Stimulated activated CD8-positive, alpha-beta memory T cell treated with anti-CD3 and anti-CD28 coated beads, Interleukin-15, amount 100 ng/mL, for 48 hours (primary cell): ENCODE measurements around the gene DPEP1.
"Not testable (repeated sequence)": the region's sequence is repeated elsewhere in the genome, so short reads cannot be mapped to it uniquely, and the experiment has no call there.

ENCODE experiments used
- DNase-seq, 2 donors: peaks; one replicate each; pipeline ENCODE4 v3.0.0-alpha.2; 2020; ENCODE audit warnings: low read depth in 2 of 2

The DPEP1 gene

GRCh38 chr16:89577055-89577759 is 36.2 kb upstream of the DPEP1 start:
- DNase-seq: no peak

- DNase-seq: no peak
These were observed 34.1 kb upstream of the DPEP1 start for GRCh38 chr16:89579351-89579750.

- no peak for DNase-seq
These were observed 32.3 kb upstream of the DPEP1 start for GRCh38 chr16:89581045-89581695.

GRCh38 chr16:89581861-89582563 is 31.4 kb upstream of the DPEP1 start:
- DNase-seq: no peak

- no peak for DNase-seq
These were observed 30.7 kb upstream of the DPEP1 start for GRCh38 chr16:89582614-89583196.

- DNase-seq: no peak
These were observed 30.1 kb upstream of the DPEP1 start for GRCh38 chr16:89583197-89583894.

- no peak for DNase-seq
These were observed 29.4 kb upstream of the DPEP1 start for GRCh38 chr16:89583895-89584644.

GRCh38 chr16:89584768-89585549 is 28.5 kb upstream of the DPEP1 start:
- no peak for DNase-seq

- DNase-seq: no peak
These were observed 27.2 kb upstream of the DPEP1 start for GRCh38 chr16:89586218-89586617.

GRCh38 chr16:89586853-89587252 is 26.6 kb upstream of the DPEP1 start:
- no peak for DNase-seq

- DNase-seq: not testable (repeated sequence)
These were observed 25.8 kb upstream of the DPEP1 start for GRCh38 chr16:89587676-89588075.

- no peak for DNase-seq
These were observed 24.9 kb upstream of the DPEP1 start for GRCh38 chr16:89588413-89589109.

GRCh38 chr16:89589241-89589926 is 24.1 kb upstream of the DPEP1 start:
- no peak for DNase-seq

GRCh38 chr16:89593841-89594240 is 19.6 kb upstream of the DPEP1 start:
- no peak for DNase-seq

GRCh38 chr16:89595330-89596060 is 17.9 kb upstream of the DPEP1 start:
- DNase-seq: no peak

- DNase-seq: no peak
These were observed 17.3 kb upstream of the DPEP1 start for GRCh38 chr16:89596061-89596689.

GRCh38 chr16:89596957-89597649 is 16.3 kb upstream of the DPEP1 start:
- DNase-seq: no peak
